ENCODE measurements around the gene DSP. TPM values are rescaled to one million over a fixed set of nuclear protein-coding genes. Genes with fewer than 3 reads are reported as not detected.

Gene DSP
- total RNA-seq, 1 experiment from 2014 or later = 20.1 TPM

DNA sequence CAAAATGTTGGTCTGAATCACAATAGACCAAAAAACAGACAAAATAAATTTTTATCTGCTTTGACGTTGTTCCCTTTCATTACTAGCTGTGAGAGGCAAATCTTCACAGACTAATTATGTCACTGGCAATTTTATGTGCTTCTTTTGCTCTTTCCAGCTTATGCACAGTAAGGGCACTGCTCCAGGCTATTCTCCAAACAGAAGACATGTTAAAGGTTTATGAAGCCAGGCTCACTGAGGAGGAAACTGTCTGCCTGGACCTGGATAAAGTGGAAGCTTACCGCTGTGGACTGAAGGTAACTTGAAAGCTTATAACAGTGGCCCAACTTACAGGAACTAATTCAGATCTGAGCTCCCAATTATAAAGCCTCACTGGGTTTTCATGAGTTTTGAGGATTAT, 33.0 kb downstream of the DSP start:
- peaks cover 11% of the 10 kb centered on the region; the same call in 1 of the 2 replicates for H3K27me3 ChIP-seq (ENCODE audit: control insufficient read depth, insufficient read depth, low read length)
- intact Hi-C loops (cut with micrococcal nuclease; ENCODE audit: unreplicated experiment) = no loop called here
- peaks cover 2% of the 10 kb centered on the region for H3K36me3 ChIP-seq (ENCODE audit: control insufficient read depth, insufficient read depth, low read length)
- no TSS peak for BruUV-seq (replicated peaks)
- in situ Hi-C loops (cut with HindIII; ENCODE audit: low pct_unique_long_range_greater_than_20kb, low sequenced_read_pairs) = no loop called here
- ChIA-PET POLR2A (no interaction called here), CTCF (no interaction called here)
- no peaks in the 10 kb centered on the region for H3K4me1 ChIP-seq (ENCODE audit: control insufficient read depth, insufficient read depth, low read length)
- no peak for ATAC-seq
- no peaks in the 10 kb centered on the region for H3K9me3 ChIP-seq (ENCODE audit: control insufficient read depth, insufficient read depth, low read depth, low read length)
- H3K27ac ChIP-seq (ENCODE audit: low read length) = no peak overlapping the region
- no peak for DNase-seq (ENCODE audit: low read depth, low spot score)
- H3K4me3 ChIP-seq (ENCODE audit: low read depth in 2 of 2, low read length in 2 of 2) = no peak overlapping the region
- no peak for TF ChIP-seq SIN3A (IDR thresholded peaks at IDR 0.05; ENCODE audit: borderline replicate concordance, insufficient read depth, low read depth, low read length)
- no peak for TF ChIP-seq POLR2AphosphoS5 (IDR thresholded peaks at IDR 0.05; ENCODE audit: low read depth, low read length)
- no peak for TF ChIP-seq TCF7L2 (IDR thresholded peaks at IDR 0.05; ENCODE audit: low read depth, low read length)
- TF ChIP-seq, protein P1, sequence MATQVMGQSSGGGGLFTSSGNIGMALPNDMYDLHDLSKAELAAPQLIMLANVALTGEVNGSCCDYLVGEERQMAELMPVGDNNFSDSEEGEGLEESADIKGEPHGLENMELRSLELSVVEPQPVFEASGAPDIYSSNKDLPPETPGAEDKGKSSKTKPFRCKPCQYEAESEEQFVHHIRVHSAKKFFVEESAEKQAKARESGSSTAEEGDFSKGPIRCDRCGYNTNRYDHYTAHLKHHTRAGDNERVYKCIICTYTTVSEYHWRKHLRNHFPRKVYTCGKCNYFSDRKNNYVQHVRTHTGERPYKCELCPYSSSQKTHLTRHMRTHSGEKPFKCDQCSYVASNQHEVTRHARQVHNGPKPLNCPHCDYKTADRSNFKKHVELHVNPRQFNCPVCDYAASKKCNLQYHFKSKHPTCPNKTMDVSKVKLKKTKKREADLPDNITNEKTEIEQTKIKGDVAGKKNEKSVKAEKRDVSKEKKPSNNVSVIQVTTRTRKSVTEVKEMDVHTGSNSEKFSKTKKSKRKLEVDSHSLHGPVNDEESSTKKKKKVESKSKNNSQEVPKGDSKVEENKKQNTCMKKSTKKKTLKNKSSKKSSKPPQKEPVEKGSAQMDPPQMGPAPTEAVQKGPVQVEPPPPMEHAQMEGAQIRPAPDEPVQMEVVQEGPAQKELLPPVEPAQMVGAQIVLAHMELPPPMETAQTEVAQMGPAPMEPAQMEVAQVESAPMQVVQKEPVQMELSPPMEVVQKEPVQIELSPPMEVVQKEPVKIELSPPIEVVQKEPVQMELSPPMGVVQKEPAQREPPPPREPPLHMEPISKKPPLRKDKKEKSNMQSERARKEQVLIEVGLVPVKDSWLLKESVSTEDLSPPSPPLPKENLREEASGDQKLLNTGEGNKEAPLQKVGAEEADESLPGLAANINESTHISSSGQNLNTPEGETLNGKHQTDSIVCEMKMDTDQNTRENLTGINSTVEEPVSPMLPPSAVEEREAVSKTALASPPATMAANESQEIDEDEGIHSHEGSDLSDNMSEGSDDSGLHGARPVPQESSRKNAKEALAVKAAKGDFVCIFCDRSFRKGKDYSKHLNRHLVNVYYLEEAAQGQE (IDR thresholded peaks at IDR 0.05; ENCODE audit: insufficient read depth in 1 of 2, low read depth in 2 of 2, low read length in 1 of 2) = no peak

DNA sequence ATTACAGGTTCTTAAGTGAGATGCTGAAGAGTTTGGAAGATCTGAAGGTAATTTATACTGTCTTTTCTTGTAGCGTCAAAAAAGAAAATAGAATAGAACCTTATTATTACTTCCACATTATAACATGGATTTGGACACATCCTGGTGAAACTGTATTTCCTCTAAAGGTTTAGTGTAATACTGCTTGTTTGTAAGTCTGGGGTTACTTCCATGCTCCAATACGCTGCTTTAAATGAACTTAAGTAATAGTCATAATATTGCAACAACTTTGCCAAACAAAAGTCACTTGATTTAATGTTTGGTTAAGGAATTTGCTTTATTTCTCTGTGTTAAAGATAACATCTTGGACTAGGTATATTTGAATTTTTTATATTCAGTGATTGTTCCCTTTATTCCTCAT, 37.0 kb downstream of the DSP start:
- POLR2A ChIA-PET = no interaction called here
- no peaks in the 10 kb centered on the region for H3K4me1 ChIP-seq (ENCODE audit: control insufficient read depth, insufficient read depth, low read length)
- intact Hi-C loops (cut with micrococcal nuclease; ENCODE audit: unreplicated experiment) = no loop called here
- in situ Hi-C loops (cut with HindIII; ENCODE audit: low pct_unique_long_range_greater_than_20kb, low sequenced_read_pairs) = no loop called here
- peaks cover 12% of the 10 kb centered on the region; the same call in 1 of the 2 replicates for H3K27me3 ChIP-seq (ENCODE audit: control insufficient read depth, insufficient read depth, low read length)
- ATAC-seq = no peak
- CTCF ChIA-PET = interaction anchor here (0.5 kb wide), 1 partner anchor 40 kb away, joined by 3 read pairs; no protein-coding TSS in a partner anchor
- no TSS peak for BruUV-seq (replicated peaks)
- no peak overlapping the region for H3K4me3 ChIP-seq (ENCODE audit: low read depth in 2 of 2, low read length in 2 of 2)
- H3K9me3 ChIP-seq (ENCODE audit: control insufficient read depth, insufficient read depth, low read depth, low read length) = no peaks in the 10 kb centered on the region
- peaks cover 2% of the 10 kb centered on the region for H3K36me3 ChIP-seq (ENCODE audit: control insufficient read depth, insufficient read depth, low read length)
- TF ChIP-seq, protein P1 (IDR thresholded peaks at IDR 0.05; ENCODE audit: insufficient read depth in 1 of 2, low read depth in 2 of 2, low read length in 1 of 2) = no peak
- TF ChIP-seq, protein P2, sequence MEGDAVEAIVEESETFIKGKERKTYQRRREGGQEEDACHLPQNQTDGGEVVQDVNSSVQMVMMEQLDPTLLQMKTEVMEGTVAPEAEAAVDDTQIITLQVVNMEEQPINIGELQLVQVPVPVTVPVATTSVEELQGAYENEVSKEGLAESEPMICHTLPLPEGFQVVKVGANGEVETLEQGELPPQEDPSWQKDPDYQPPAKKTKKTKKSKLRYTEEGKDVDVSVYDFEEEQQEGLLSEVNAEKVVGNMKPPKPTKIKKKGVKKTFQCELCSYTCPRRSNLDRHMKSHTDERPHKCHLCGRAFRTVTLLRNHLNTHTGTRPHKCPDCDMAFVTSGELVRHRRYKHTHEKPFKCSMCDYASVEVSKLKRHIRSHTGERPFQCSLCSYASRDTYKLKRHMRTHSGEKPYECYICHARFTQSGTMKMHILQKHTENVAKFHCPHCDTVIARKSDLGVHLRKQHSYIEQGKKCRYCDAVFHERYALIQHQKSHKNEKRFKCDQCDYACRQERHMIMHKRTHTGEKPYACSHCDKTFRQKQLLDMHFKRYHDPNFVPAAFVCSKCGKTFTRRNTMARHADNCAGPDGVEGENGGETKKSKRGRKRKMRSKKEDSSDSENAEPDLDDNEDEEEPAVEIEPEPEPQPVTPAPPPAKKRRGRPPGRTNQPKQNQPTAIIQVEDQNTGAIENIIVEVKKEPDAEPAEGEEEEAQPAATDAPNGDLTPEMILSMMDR (IDR thresholded peaks at IDR 0.05) = no peak
- TF ChIP-seq SIN3A (IDR thresholded peaks at IDR 0.05; ENCODE audit: borderline replicate concordance, insufficient read depth, low read depth, low read length) = no peak
- TF ChIP-seq POLR2AphosphoS5 (IDR thresholded peaks at IDR 0.05; ENCODE audit: low read depth, low read length) = no peak
- no peak for TF ChIP-seq TCF7L2 (IDR thresholded peaks at IDR 0.05; ENCODE audit: low read depth, low read length)
- no peak for DNase-seq (ENCODE audit: low read depth, low spot score)
- H3K27ac ChIP-seq (ENCODE audit: low read length) = no peak overlapping the region

Measured in Panc1 (cell line).